Measurements from ENCODE around the gene PTPN6.

Gene PTPN6

GRCh38 chr12:6944381-6945186 is 6.6 kb upstream of the PTPN6 start:
- Histone ChIP-seq H3K79me2 (ENCODE audit: low read length) (peaks cover 9% of the 10 kb centered on the region; the same call in 1 of the 2 replicates), H3K27ac (ENCODE audit: low read length) (peak overlapping the region; percentile 93), H3K9me2 (replicated peaks; ENCODE audit: insufficient read depth, low read length) (no peaks in the 10 kb centered on the region), H3F3A (ENCODE audit: insufficient read depth, low read length) (peaks cover 56% of the 10 kb centered on the region), H3K4me3 (ENCODE audit: low read length) (peak overlapping the region; percentile 90), H3K27me3 (replicated peaks; ENCODE audit: insufficient read depth, low read length) (no peaks in the 10 kb centered on the region), H4K20me1 (ENCODE audit: insufficient read depth, low read length) (no peaks in the 10 kb centered on the region), H2AFZ (ENCODE audit: low read length) (peak overlapping the region; percentile 47; the same call in 1 of the 2 replicates), H3K36me3 (replicated peaks; ENCODE audit: insufficient read depth, low read length) (no peaks in the 10 kb centered on the region), H3K9ac (ENCODE audit: low read length) (peak overlapping the region; percentile 87), H3K9me3 (replicated peaks; ENCODE audit: insufficient read depth, low read length) (no peaks in the 10 kb centered on the region), H3K4me1 (ENCODE audit: low read length) (peaks cover 24% of the 10 kb centered on the region), H3K4me2 (ENCODE audit: low read depth, low read length) (peak overlapping the region; percentile 84)
- peak; percentile 92 for DNase-seq
- TF ChIP-seq EZH2phosphoT487 (IDR thresholded peaks at IDR 0.05; ENCODE audit: low read length) (no peak), CTCF (IDR thresholded peaks at IDR 0.05; ENCODE audit: low read length) (peak; percentile 92), EZH2 (optimal IDR thresholded peaks at IDR 0.05; ENCODE audit: low read depth, low read length) (no peak)

GRCh38 chr12:6945613-6946012 is 5.5 kb upstream of the PTPN6 start:
- Histone ChIP-seq H3K4me3 (ENCODE audit: low read length) (peak overlapping the region; percentile 90), H3K4me2 (ENCODE audit: low read depth, low read length) (peak overlapping the region; percentile 84), H3K36me3 (replicated peaks; ENCODE audit: insufficient read depth, low read length) (no peaks in the 10 kb centered on the region), H3K27ac (ENCODE audit: low read length) (peak overlapping the region; percentile 93), H4K20me1 (ENCODE audit: insufficient read depth, low read length) (no peaks in the 10 kb centered on the region), H3K79me2 (ENCODE audit: low read length) (peaks cover 17% of the 10 kb centered on the region), H3K9me2 (replicated peaks; ENCODE audit: insufficient read depth, low read length) (no peaks in the 10 kb centered on the region), H3K27me3 (replicated peaks; ENCODE audit: insufficient read depth, low read length) (no peaks in the 10 kb centered on the region), H3K9ac (ENCODE audit: low read length) (peak overlapping the region; percentile 87), H2AFZ (ENCODE audit: low read length) (no peak overlapping the region), H3K4me1 (ENCODE audit: low read length) (peaks cover 34% of the 10 kb centered on the region), H3K9me3 (replicated peaks; ENCODE audit: insufficient read depth, low read length) (no peaks in the 10 kb centered on the region), H3F3A (ENCODE audit: insufficient read depth, low read length) (peaks cover 60% of the 10 kb centered on the region)
- TF ChIP-seq CTCF (IDR thresholded peaks at IDR 0.05; ENCODE audit: low read length) = no peak
- TF ChIP-seq EZH2 (optimal IDR thresholded peaks at IDR 0.05; ENCODE audit: low read depth, low read length) = no peak
- TF ChIP-seq EZH2phosphoT487 (IDR thresholded peaks at IDR 0.05; ENCODE audit: low read length) = no peak
- peak; percentile 57 for DNase-seq

- Histone ChIP-seq H3K27ac (ENCODE audit: low read length) (peak overlapping the region; percentile 93), H2AFZ (ENCODE audit: low read length) (peak overlapping the region; percentile 28; the same call in 1 of the 2 replicates)
Measured at GRCh38 chr12:6946033-6946919, 4.9 kb upstream of the PTPN6 start.

More at GRCh38 chr12:6946033-6946919, 4.9 kb upstream of the PTPN6 start:
- peaks cover 24% of the 10 kb centered on the region for H3K79me2 ChIP-seq (ENCODE audit: low read length)
- H3K4me2 ChIP-seq (ENCODE audit: low read depth, low read length) = peak overlapping the region; percentile 84
- TF ChIP-seq EZH2 (optimal IDR thresholded peaks at IDR 0.05; ENCODE audit: low read depth, low read length) = no peak
- no peak for TF ChIP-seq EZH2phosphoT487 (IDR thresholded peaks at IDR 0.05; ENCODE audit: low read length)
- TF ChIP-seq CTCF (IDR thresholded peaks at IDR 0.05; ENCODE audit: low read length) = no peak
- H3K36me3 ChIP-seq (replicated peaks; ENCODE audit: insufficient read depth, low read length) = no peaks in the 10 kb centered on the region
- peaks cover 38% of the 10 kb centered on the region for H3K4me1 ChIP-seq (ENCODE audit: low read length)
- peak; percentile 84 for DNase-seq
- no peaks in the 10 kb centered on the region for H3K9me2 ChIP-seq (replicated peaks; ENCODE audit: insufficient read depth, low read length)
- no peaks in the 10 kb centered on the region for H3K9me3 ChIP-seq (replicated peaks; ENCODE audit: insufficient read depth, low read length)
- H3K9ac ChIP-seq (ENCODE audit: low read length) = peak overlapping the region; percentile 87
- H4K20me1 ChIP-seq (ENCODE audit: insufficient read depth, low read length) = no peaks in the 10 kb centered on the region
- peak overlapping the region; percentile 90 for H3K4me3 ChIP-seq (ENCODE audit: low read length)
- H3F3A ChIP-seq (ENCODE audit: insufficient read depth, low read length) = peaks cover 64% of the 10 kb centered on the region
- no peaks in the 10 kb centered on the region for H3K27me3 ChIP-seq (replicated peaks; ENCODE audit: insufficient read depth, low read length)
